ENCODE data around the gene IGLL1.

The IGLL1 gene

DNA sequence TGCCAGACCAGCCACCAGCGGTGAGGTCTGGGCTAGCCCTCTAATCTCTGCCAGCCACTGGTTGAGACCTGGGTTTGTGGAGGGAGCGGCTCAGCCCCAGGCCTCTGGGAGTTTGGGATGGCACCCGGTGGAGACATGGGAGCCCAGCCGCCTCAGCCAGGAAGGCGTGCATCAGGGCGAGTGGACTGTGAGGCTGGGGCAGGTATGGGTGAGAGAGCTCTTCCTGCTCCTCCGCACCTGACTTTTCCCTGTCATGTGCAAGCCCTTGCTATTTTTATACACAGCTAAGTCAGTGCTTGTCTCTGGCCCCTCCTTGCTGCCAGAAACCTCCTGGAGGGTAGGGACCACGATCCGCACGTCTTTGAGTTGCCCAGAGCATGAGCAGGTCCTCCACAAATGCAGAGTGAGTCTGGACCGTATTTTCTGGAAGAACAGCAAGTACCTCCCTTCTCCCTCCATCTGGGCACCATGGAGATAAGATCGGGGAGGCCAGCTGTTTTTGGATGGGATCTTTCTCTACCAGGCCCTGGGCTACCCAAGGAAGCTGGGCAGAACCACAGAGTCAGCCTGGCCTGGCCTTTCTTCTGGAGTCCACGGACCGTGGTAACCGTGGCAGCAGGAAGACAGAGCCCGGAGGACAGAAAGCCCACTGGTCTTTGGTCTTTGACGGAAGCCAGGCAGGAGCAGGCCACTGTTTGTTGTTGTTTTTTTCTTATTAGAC is 53.3 kb downstream of the IGLL1 start:
- DNase-seq: no peak

DNA sequence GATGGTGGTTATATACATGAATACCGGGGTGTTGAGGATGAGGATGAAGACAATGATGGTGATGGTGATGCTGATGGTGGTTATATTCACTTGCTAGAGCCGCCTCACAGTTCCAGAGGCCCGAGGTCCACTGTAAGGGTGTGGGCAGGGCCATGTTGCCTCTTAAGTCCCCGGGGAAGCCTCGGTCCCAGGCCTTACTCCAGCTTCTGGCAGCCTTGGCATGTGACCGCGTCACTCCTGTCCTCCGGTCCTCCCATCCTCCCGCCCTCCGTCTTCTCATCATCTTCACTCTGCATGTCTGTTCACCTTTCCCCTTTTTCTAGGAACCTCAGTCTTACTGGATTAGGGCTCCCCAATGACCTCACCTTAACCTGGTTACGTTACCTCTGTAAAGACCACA is 54.6 kb downstream of the IGLL1 start:
- DNase-seq: no peak

- DNase-seq: no peak
Measured at GRCh38 chr22:23524226-23524625, 55.9 kb downstream of the IGLL1 start.

GRCh38 chr22:23523713-23524112 is 56.4 kb downstream of the IGLL1 start:
- DNase-seq: no peak

Measured in CD4-positive, alpha-beta T cell treated with Interleukin-21 for 1 hour (primary cell).